NCI-H1048 (cell line): ENCODE measurements around the gene SHANK3.
A peak's percentile ranks its signal among the peaks of the same experiment; 100 is the strongest.
"Not testable (repeated sequence)": the region's sequence is repeated elsewhere in the genome, so short reads cannot be mapped to it uniquely, and the experiment has no call there.

Experiments
- DNase-seq: peaks from one replicate; lab custom pipeline; 2025; lab: John Stamatoyannopoulos, UW

The SHANK3 gene

GRCh38 chr22:50672471-50673230 lies at the start of gene SHANK3:
Gene SHANK3 (plus strand): TSS chr22:50672823.
- no peak for DNase-seq

- DNase-seq: no peak
Measured at GRCh38 chr22:50624347-50625130, 48.1 kb upstream of the SHANK3 start.

GRCh38 chr22:50625131-50625567 lies 47.5 kb upstream of the SHANK3 start:
- no peak for DNase-seq

DNA sequence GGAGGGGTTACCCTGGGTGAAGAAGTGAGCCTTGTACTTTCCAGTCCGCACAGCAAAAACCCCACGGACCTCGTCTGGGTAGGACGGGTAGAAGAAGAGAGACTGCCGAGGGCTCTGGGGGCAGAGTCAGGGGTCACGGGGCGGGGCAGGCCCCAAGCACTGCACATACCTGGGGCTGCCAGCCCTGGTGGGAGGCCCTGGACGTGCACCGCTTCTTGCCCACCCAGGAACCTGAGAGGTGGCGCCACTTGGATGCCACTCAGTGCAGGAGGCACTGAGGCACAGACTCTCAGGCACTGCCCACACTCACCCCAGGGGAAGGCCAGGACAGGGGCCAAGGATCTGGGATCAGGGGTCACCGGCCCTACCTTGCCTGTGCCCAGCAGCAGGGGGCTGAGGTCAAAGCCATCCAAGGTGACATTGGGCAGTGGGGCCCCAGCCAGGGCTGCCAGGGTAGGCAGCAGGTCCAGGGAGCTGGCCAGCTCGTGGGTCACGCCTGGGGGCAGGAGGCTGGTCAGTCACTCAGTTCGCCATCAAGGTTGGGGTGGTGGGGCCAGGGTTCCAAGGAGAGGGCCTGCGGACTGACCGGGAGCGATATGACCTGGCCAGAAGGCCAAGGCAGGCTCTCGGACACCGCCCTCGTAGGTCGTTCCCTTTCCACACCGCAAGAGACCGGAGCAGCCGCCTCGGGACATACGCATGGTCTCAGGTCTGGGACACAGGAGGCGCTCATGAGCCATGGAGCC lies 46.9 kb upstream of the SHANK3 start:
- DNase-seq: no peak

DNA sequence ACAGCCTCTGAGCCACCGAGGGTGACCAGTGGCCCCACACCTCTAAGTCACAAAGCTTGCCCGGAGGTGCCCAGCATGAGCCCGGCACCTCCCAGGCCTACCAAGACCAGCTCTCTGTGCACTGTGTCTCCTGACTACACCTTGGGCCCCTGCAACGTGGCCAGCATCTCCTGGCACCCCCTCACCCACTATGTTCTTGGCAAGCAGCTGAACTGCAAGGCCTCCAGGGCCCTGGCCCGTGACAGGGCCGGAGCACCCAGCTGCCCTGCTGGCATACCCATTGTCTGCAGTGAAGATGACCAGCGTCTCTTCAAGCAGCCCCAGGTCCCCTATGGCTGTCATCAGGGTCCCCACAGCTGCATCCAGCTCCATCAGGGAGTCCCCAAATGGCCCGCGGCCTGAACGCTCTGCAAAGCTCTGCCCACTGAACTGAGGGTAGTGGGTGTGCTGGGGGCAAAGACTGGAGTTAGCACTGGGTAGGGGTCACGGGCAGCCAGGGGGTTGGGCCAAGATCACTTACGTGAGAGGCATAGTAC lies 46.2 kb upstream of the SHANK3 start:
- no peak for DNase-seq

GRCh38 chr22:50626850-50627641 lies 45.6 kb upstream of the SHANK3 start:
- no peak for DNase-seq

- peak; percentile 65 for DNase-seq
Measured at GRCh38 chr22:50627642-50628542, 44.7 kb upstream of the SHANK3 start, which contains the start of gene ARSA. Gene ARSA (minus strand): TSS chr22:50628152. CDS start chr22:50627779, 373 bp downstream.

GRCh38 chr22:50628543-50629134 lies 44.0 kb upstream of the SHANK3 start:
- no peak for DNase-seq

- no peak for DNase-seq
Measured at GRCh38 chr22:50630376-50630775, 42.2 kb upstream of the SHANK3 start.

GRCh38 chr22:50633086-50633485 lies 39.5 kb upstream of the SHANK3 start:
- no peak for DNase-seq

GRCh38 chr22:50633771-50634170 lies 38.9 kb upstream of the SHANK3 start:
- no peak for DNase-seq

DNA sequence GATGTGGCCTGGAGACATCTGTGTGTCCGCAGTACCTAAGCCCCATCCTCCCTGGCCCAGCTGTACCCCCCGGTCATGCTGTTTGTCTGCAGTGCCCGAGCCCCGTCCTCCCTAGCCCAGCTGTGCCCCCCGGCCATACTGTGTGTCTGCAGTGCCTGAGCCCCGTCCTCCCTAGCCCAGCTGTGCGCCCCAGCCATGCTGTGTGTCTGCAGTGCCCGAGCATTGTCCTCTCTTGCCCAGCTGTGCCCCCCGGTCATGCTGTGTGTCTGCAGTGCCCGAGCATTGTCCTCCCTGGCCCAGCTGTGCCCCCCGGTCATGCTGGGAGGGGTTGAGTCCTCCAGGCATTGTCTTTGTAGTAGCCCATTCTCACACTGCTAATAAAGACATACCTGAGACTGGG lies 37.0 kb upstream of the SHANK3 start:
- no peak for DNase-seq

- not testable (repeated sequence) for DNase-seq
Measured at GRCh38 chr22:50640296-50640695, 32.3 kb upstream of the SHANK3 start.

GRCh38 chr22:50640857-50641647 lies 31.6 kb upstream of the SHANK3 start:
- DNase-seq: no peak

- DNase-seq: no peak
Measured at GRCh38 chr22:50641696-50642607, 30.7 kb upstream of the SHANK3 start.

- DNase-seq: not testable (repeated sequence)
Measured at GRCh38 chr22:50643021-50643820, 29.4 kb upstream of the SHANK3 start.

- DNase-seq: not testable (repeated sequence)
Measured at GRCh38 chr22:50643821-50644101, 28.9 kb upstream of the SHANK3 start.
